ENCODE results near the gene IQCH. TPM values are rescaled to one million over a fixed set of nuclear protein-coding genes. Genes with fewer than 3 reads are reported as not detected.

The IQCH gene
- total and polyA plus RNA-seq, 2 experiments from 2014 or later, result 1.7 to 4.6 TPM

- no peak for TF ChIP-seq CREB1 (CRISPR knock-in tag; IDR thresholded peaks at IDR 0.05; ENCODE audit: low read depth)
Observed at GRCh38 chr15:67461735-67462134, 207.1 kb downstream of the IQCH start (continued).

GRCh38 chr15:67462875-67463274 lies 208.3 kb downstream of the IQCH start:
- Mint-ChIP-seq H3K27me3 (ENCODE audit: insufficient read depth, low read depth, poor library complexity) (no peaks in the 10 kb centered on the region), H3K4me1 (peaks cover 5% of the 10 kb centered on the region; the same call in 2 of the 3 replicates), H3K27ac (no peak overlapping the region), H3K9me3 (no peaks in the 10 kb centered on the region), H3K36me3 (ENCODE audit: low read depth) (no peaks in the 10 kb centered on the region), H3K4me3 (no peak overlapping the region)
- Histone ChIP-seq H3K36me3 (ENCODE audit: insufficient read depth) (no peaks in the 10 kb centered on the region), H3F3A (replicated peaks; ENCODE audit: low read depth) (no peaks in the 10 kb centered on the region), H3K79me2 (replicated peaks; ENCODE audit: insufficient read depth) (no peaks in the 10 kb centered on the region), H3K4me1 (ENCODE audit: insufficient read depth) (no peaks in the 10 kb centered on the region), H2AFZ (no peak overlapping the region), H3K4me2 (no peak overlapping the region), H3K27ac (ENCODE audit: low read depth) (no peak overlapping the region), H3K9me2 (ENCODE audit: insufficient read depth) (no peaks in the 10 kb centered on the region), H3K27me3 (ENCODE audit: insufficient read depth) (no peaks in the 10 kb centered on the region), H4K20me1 (replicated peaks; ENCODE audit: insufficient read depth) (no peaks in the 10 kb centered on the region), H3K4me3 (no peak overlapping the region)
- ATAC-seq (no peak), DNase-seq (ENCODE audit: low spot score) (no peak)
- no peak for TF ChIP-seq ZNF331 (CRISPR knock-in tag; IDR thresholded peaks at IDR 0.05; ENCODE audit: low read depth)
- TF ChIP-seq POLR2AphosphoS5 (IDR thresholded peaks at IDR 0.05; ENCODE audit: low read depth), result no peak
- no peak for TF ChIP-seq STAT1 (IDR thresholded peaks at IDR 0.05; ENCODE audit: unreplicated experiment)
- TF ChIP-seq JUNB (IDR thresholded peaks at IDR 0.05; ENCODE audit: unreplicated experiment), result no peak
- TF ChIP-seq, protein P1, sequence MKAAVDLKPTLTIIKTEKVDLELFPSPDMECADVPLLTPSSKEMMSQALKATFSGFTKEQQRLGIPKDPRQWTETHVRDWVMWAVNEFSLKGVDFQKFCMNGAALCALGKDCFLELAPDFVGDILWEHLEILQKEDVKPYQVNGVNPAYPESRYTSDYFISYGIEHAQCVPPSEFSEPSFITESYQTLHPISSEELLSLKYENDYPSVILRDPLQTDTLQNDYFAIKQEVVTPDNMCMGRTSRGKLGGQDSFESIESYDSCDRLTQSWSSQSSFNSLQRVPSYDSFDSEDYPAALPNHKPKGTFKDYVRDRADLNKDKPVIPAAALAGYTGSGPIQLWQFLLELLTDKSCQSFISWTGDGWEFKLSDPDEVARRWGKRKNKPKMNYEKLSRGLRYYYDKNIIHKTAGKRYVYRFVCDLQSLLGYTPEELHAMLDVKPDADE (IDR thresholded peaks at IDR 0.05), result no peak
- TF ChIP-seq CREB1 (CRISPR knock-in tag; IDR thresholded peaks at IDR 0.05; ENCODE audit: low read depth), result no peak

- H3K79me2 ChIP-seq (replicated peaks; ENCODE audit: insufficient read depth), result no peaks in the 10 kb centered on the region
- no peaks in the 10 kb centered on the region for H3K27me3 Mint-ChIP-seq (ENCODE audit: insufficient read depth, low read depth, poor library complexity)
- H3F3A ChIP-seq (replicated peaks; ENCODE audit: low read depth), result no peaks in the 10 kb centered on the region
- H3K4me3 Mint-ChIP-seq, result no peak overlapping the region
- DNase-seq (ENCODE audit: low spot score) (no peak), ATAC-seq (no peak)
- H3K9me2 ChIP-seq (ENCODE audit: insufficient read depth), result no peaks in the 10 kb centered on the region
- H4K20me1 ChIP-seq (replicated peaks; ENCODE audit: insufficient read depth), result no peaks in the 10 kb centered on the region
- no peaks in the 10 kb centered on the region for H3K27me3 ChIP-seq (ENCODE audit: insufficient read depth)
- no peaks in the 10 kb centered on the region for H3K4me1 ChIP-seq (ENCODE audit: insufficient read depth)
- peaks cover 5% of the 10 kb centered on the region; the same call in 2 of the 3 replicates for H3K4me1 Mint-ChIP-seq
- no peaks in the 10 kb centered on the region for H3K9me3 Mint-ChIP-seq
- no peak overlapping the region for H3K4me3 ChIP-seq
- no peak overlapping the region for H3K27ac Mint-ChIP-seq
- H3K27ac ChIP-seq (ENCODE audit: low read depth), result no peak overlapping the region
- H3K36me3 Mint-ChIP-seq (ENCODE audit: low read depth), result no peaks in the 10 kb centered on the region
- no peak overlapping the region for H3K4me2 ChIP-seq
- H2AFZ ChIP-seq, result no peak overlapping the region
- H3K36me3 ChIP-seq (ENCODE audit: insufficient read depth), result no peaks in the 10 kb centered on the region
- no peak for TF ChIP-seq NANOG (IDR thresholded peaks at IDR 0.05; ENCODE audit: borderline replicate concordance)
- TF ChIP-seq, protein P2, sequence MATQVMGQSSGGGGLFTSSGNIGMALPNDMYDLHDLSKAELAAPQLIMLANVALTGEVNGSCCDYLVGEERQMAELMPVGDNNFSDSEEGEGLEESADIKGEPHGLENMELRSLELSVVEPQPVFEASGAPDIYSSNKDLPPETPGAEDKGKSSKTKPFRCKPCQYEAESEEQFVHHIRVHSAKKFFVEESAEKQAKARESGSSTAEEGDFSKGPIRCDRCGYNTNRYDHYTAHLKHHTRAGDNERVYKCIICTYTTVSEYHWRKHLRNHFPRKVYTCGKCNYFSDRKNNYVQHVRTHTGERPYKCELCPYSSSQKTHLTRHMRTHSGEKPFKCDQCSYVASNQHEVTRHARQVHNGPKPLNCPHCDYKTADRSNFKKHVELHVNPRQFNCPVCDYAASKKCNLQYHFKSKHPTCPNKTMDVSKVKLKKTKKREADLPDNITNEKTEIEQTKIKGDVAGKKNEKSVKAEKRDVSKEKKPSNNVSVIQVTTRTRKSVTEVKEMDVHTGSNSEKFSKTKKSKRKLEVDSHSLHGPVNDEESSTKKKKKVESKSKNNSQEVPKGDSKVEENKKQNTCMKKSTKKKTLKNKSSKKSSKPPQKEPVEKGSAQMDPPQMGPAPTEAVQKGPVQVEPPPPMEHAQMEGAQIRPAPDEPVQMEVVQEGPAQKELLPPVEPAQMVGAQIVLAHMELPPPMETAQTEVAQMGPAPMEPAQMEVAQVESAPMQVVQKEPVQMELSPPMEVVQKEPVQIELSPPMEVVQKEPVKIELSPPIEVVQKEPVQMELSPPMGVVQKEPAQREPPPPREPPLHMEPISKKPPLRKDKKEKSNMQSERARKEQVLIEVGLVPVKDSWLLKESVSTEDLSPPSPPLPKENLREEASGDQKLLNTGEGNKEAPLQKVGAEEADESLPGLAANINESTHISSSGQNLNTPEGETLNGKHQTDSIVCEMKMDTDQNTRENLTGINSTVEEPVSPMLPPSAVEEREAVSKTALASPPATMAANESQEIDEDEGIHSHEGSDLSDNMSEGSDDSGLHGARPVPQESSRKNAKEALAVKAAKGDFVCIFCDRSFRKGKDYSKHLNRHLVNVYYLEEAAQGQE (IDR thresholded peaks at IDR 0.05; ENCODE audit: unreplicated experiment), result no peak
- TF ChIP-seq POLR2AphosphoS5 (IDR thresholded peaks at IDR 0.05; ENCODE audit: low read depth), result no peak
- TF ChIP-seq STAT1 (IDR thresholded peaks at IDR 0.05; ENCODE audit: unreplicated experiment), result no peak
- TF ChIP-seq, protein P3, sequence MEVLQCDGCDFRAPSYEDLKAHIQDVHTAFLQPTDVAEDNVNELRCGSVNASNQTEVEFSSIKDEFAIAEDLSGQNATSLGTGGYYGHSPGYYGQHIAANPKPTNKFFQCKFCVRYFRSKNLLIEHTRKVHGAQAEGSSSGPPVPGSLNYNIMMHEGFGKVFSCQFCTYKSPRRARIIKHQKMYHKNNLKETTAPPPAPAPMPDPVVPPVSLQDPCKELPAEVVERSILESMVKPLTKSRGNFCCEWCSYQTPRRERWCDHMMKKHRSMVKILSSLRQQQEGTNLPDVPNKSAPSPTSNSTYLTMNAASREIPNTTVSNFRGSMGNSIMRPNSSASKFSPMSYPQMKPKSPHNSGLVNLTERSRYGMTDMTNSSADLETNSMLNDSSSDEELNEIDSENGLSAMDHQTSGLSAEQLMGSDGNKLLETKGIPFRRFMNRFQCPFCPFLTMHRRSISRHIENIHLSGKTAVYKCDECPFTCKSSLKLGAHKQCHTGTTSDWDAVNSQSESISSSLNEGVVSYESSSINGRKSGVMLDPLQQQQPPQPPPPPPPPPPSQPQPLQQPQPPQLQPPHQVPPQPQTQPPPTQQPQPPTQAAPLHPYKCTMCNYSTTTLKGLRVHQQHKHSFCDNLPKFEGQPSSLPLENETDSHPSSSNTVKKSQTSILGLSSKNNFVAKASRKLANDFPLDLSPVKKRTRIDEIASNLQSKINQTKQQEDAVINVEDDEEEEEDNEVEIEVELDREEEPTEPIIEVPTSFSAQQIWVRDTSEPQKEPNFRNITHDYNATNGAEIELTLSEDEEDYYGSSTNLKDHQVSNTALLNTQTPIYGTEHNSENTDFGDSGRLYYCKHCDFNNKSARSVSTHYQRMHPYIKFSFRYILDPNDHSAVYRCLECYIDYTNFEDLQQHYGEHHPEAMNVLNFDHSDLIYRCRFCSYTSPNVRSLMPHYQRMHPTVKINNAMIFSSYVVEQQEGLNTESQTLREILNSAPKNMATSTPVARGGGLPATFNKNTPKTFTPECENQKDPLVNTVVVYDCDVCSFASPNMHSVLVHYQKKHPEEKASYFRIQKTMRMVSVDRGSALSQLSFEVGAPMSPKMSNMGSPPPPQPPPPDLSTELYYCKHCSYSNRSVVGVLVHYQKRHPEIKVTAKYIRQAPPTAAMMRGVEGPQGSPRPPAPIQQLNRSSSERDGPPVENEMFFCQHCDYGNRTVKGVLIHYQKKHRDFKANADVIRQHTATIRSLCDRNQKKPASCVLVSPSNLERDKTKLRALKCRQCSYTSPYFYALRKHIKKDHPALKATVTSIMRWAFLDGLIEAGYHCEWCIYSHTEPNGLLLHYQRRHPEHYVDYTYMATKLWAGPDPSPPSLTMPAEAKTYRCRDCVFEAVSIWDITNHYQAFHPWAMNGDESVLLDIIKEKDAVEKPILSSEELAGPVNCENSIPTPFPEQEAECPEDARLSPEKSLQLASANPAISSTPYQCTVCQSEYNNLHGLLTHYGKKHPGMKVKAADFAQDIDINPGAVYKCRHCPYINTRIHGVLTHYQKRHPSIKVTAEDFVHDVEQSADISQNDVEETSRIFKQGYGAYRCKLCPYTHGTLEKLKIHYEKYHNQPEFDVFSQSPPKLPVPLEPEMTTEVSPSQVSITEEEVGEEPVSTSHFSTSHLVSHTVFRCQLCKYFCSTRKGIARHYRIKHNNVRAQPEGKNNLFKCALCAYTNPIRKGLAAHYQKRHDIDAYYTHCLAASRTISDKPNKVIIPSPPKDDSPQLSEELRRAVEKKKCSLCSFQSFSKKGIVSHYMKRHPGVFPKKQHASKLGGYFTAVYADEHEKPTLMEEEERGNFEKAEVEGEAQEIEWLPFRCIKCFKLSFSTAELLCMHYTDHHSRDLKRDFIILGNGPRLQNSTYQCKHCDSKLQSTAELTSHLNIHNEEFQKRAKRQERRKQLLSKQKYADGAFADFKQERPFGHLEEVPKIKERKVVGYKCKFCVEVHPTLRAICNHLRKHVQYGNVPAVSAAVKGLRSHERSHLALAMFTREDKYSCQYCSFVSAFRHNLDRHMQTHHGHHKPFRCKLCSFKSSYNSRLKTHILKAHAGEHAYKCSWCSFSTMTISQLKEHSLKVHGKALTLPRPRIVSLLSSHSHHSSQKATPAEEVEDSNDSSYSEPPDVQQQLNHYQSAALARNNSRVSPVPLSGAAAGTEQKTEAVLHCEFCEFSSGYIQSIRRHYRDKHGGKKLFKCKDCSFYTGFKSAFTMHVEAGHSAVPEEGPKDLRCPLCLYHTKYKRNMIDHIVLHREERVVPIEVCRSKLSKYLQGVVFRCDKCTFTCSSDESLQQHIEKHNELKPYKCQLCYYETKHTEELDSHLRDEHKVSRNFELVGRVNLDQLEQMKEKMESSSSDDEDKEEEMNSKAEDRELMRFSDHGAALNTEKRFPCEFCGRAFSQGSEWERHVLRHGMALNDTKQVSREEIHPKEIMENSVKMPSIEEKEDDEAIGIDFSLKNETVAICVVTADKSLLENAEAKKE (CRISPR knock-in tag; IDR thresholded peaks at IDR 0.05), result no peak
- no peak for TF ChIP-seq JUNB (IDR thresholded peaks at IDR 0.05; ENCODE audit: unreplicated experiment)
- TF ChIP-seq EZH2 (IDR thresholded peaks at IDR 0.05; ENCODE audit: low read depth, unreplicated experiment), result no peak
Observed at GRCh38 chr15:67463488-67463887, 208.9 kb downstream of the IQCH start.
